ENCODE results near the gene CABYR.
A peak's percentile ranks its signal among the peaks of the same experiment; 100 is the strongest.

CABYR gene

GRCh38 chr18:24138789-24139616, at the start of gene CABYR:
Gene CABYR, plus strand, starts transcription at chr18:24139062. Its CDS starts 4,053 bp downstream, at chr18:24143115.
- DNase-seq, result no peak

- DNase-seq, result no peak
Measured at GRCh38 chr18:24089076-24089475, 49.8 kb upstream of the CABYR start.

- no peak for DNase-seq
Measured at GRCh38 chr18:24089515-24090337, 49.1 kb upstream of the CABYR start.

GRCh38 chr18:24090876-24091275, 48.0 kb upstream of the CABYR start:
- DNase-seq, result no peak

GRCh38 chr18:24094561-24094960, 44.3 kb upstream of the CABYR start:
- DNase-seq, result no peak

- no peak for DNase-seq
Measured at GRCh38 chr18:24095976-24096375, 42.9 kb upstream of the CABYR start.

GRCh38 chr18:24103320-24104021, 35.4 kb upstream of the CABYR start:
- DNase-seq, result no peak

GRCh38 chr18:24104486-24104885, 34.4 kb upstream of the CABYR start:
- DNase-seq, result no peak

GRCh38 chr18:24108641-24109040, 30.2 kb upstream of the CABYR start:
- no peak for DNase-seq

- DNase-seq, result no peak
Measured at GRCh38 chr18:24111936-24112335, 26.9 kb upstream of the CABYR start.

GRCh38 chr18:24112464-24112863, 26.4 kb upstream of the CABYR start:
- no peak for DNase-seq

GRCh38 chr18:24112874-24113615, 25.8 kb upstream of the CABYR start:
- no peak for DNase-seq

GRCh38 chr18:24114924-24115549, 23.8 kb upstream of the CABYR start:
- DNase-seq, result no peak

- DNase-seq, result no peak
Measured at GRCh38 chr18:24115628-24116027, 23.2 kb upstream of the CABYR start.

- peak; percentile 41 for DNase-seq
Measured at GRCh38 chr18:24118750-24119577, 19.9 kb upstream of the CABYR start.

- no peak for DNase-seq
Measured at GRCh38 chr18:24120676-24121075, 18.2 kb upstream of the CABYR start.

- DNase-seq, result no peak
Measured at GRCh38 chr18:24121625-24122024, 17.2 kb upstream of the CABYR start.

- no peak for DNase-seq
Measured at GRCh38 chr18:24126155-24126961, 12.5 kb upstream of the CABYR start.

- no peak for DNase-seq
Measured at GRCh38 chr18:24127735-24128134, 11.1 kb upstream of the CABYR start.

GRCh38 chr18:24128700-24129099, 10.2 kb upstream of the CABYR start:
- DNase-seq, result no peak
